AG04449 (cell line): ENCODE data around the gene PMF1.

Experiments
- CTCF ChIA-PET: fragments of 350-600 bp; formaldehyde crosslinking; extraction: SDS; loops from one replicate; lab custom pipeline; 2021; ENCODE audit warnings: antibody characterized with exemption; lab: Yijun Ruan, JAX
- POLR2A ChIA-PET: fragments of 400-600, 350-600 bp; formaldehyde crosslinking; extraction: SDS; loops from one replicate; lab custom pipeline; 2020; ENCODE audit warnings: antibody characterized with exemption, inconsistent platforms; lab: Yijun Ruan, JAX
- DNase-seq: peaks from one replicate; pipeline ENCODE4 v3.0.0-alpha.2; 2010; ENCODE audit warnings: low read depth, low spot score
- H3K4me3 ChIP-seq: 2 replicates; pipeline ENCODE4 v1.5.1; 2011; ENCODE audit warnings: low read depth, mild to moderate bottlenecking, control low read depth, low read length
- CTCF ChIP-seq: IDR thresholded peaks from one replicate; pipeline ENCODE4 v1.5.1; 2011; ENCODE audit warnings: mild to moderate bottlenecking, moderate library complexity, low read length, control low read depth, inconsistent platforms; ENCODE audit not compliant: insufficient read depth; ENCODE audit errors: missing control alignments

PMF1 gene

GRCh38 chr1:156229809-156230472, 17.1 kb downstream of the PMF1 start:
- H3K4me3 ChIP-seq, result no peak overlapping the region
- ChIA-PET POLR2A (interaction anchor here (1.0 kb wide), 1 partner anchor 36 kb away, joined by 3 read pairs; the partner anchor contains the start of gene SLC25A44), CTCF (interaction anchor here (0.9 to 14.6 kb wide), 4 partner anchors 88 to 137 kb away, joined by 3 to 340 read pairs (median 4); no protein-coding TSS in a partner anchor)
- DNase-seq, result no peak
- no peak for TF ChIP-seq CTCF

DNA sequence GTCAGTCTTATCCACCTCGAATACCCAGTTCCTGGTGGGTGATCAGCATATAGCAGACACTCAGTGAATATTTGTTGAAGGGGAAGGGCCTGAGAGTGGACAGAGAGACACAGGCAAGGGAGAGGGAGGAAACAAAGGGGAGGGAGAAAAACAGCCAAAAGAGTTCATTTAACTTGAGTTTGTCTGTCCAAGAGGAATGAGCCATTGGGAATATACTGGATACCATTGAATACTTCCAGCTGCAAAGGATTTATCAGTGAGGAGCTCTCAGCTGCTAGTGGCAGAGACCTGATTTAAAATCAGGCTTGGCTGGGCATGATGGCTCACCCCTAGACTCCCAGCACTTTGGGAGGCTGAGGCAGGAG, 17.6 kb downstream of the PMF1 start:
- no peak overlapping the region for H3K4me3 ChIP-seq
- POLR2A ChIA-PET, result no interaction called here
- no peak for DNase-seq
- TF ChIP-seq CTCF, result no peak
- CTCF ChIA-PET, result interaction anchor here (2.1 to 14.6 kb wide), 2 partner anchors 88 to 138 kb away, joined by 5 to 340 read pairs; no protein-coding TSS in a partner anchor

GRCh38 chr1:156232201-156232894, 19.5 kb downstream of the PMF1 start:
- CTCF ChIA-PET, result interaction anchor here (0.5 to 3.9 kb wide), 12 partner anchors 8 to 142 kb away, joined by 3 to 46 read pairs (median 5); partner anchors contain the start of gene PMF1

GRCh38 chr1:156233426-156234127, 20.8 kb downstream of the PMF1 start:
- CTCF ChIA-PET, result interaction anchor here (0.9 to 3.9 kb wide), 11 partner anchors 9 to 167 kb away, joined by 3 to 46 read pairs (median 5); partner anchors contain the start of gene PMF1
- no peak for TF ChIP-seq CTCF
- peak; percentile 63 for DNase-seq
- POLR2A ChIA-PET, result interaction anchor here (0.6 to 1.2 kb wide), 6 partner anchors 13 to 183 kb away, joined by 3 to 4 read pairs (median 4); partner anchors contain the start of gene PMF1
- no peak overlapping the region for H3K4me3 ChIP-seq

More at GRCh38 chr1:156232201-156232894, 19.5 kb downstream of the PMF1 start:
- TF ChIP-seq CTCF, result no peak
- DNase-seq, result no peak
- no peak overlapping the region for H3K4me3 ChIP-seq
- POLR2A ChIA-PET, result no interaction called here

- POLR2A ChIA-PET, result no interaction called here
- no peak for TF ChIP-seq CTCF
- CTCF ChIA-PET, result interaction anchor here (4.4 kb wide), 1 partner anchor 10 kb away, joined by 22 read pairs; no protein-coding TSS in a partner anchor
- no peak overlapping the region for H3K4me3 ChIP-seq
- DNase-seq, result no peak
Measured at GRCh38 chr1:156236164-156236563, 23.4 kb downstream of the PMF1 start.
